GM12875 (cell line): Measurements from ENCODE around the gene FBXO21.
"Not testable (repeated sequence)": the region's sequence is repeated elsewhere in the genome, so short reads cannot be mapped to it uniquely, and the experiment has no call there.

ENCODE experiments used
- H3K4me3 ChIP-seq: one replicate; pipeline ENCODE4 v1.5.1; 2011; ENCODE audit warnings: low read depth, low read length, control low read depth
- TF ChIP-seq, protein P1 (sequence below): IDR thresholded peaks from 2 replicates; pipeline ENCODE4 v1.5.1; 2011; ENCODE audit warnings: low read depth, mild to moderate bottlenecking, control low read depth, inconsistent platforms, low read length, moderate library complexity, borderline replicate concordance; ENCODE audit not compliant: insufficient read depth

FBXO21 gene

DNA sequence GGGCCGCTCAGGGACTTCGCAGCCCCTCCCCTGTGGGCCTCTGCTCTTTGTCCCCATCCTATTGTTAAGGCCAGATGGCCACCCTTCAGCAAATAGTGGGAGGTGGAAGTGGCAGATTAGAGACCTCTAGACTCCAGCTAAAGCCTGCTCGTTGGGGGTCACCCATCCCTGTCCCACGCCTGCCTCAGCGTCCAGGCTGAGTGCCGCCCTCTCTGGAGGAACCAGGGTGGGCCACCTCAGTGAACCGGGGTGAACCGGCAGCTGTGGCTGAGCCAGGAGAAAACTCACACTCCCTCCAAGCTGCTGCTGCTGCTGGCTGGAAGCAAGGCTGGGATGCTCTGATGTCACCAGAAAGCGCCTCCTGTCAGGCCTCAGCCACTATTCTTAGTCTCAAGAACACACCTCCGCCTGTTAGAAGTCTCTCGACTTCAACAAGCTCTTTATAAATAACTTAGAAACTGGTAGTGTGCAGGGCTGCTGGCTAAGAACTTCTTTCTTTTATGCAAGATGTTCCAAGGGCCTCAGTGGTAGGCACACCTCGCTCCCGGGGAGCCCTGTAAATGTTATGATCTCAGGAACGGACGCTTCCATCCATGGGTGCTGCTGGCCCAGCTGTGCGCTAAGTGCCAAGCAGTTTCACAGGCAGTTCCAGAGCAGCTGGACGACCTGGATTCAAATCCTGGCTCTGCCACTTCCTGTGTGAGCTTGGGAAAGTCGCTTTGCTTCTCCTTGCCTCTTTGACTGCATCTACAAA, 71.3 kb downstream of the FBXO21 start:
- TF ChIP-seq, protein P1, sequence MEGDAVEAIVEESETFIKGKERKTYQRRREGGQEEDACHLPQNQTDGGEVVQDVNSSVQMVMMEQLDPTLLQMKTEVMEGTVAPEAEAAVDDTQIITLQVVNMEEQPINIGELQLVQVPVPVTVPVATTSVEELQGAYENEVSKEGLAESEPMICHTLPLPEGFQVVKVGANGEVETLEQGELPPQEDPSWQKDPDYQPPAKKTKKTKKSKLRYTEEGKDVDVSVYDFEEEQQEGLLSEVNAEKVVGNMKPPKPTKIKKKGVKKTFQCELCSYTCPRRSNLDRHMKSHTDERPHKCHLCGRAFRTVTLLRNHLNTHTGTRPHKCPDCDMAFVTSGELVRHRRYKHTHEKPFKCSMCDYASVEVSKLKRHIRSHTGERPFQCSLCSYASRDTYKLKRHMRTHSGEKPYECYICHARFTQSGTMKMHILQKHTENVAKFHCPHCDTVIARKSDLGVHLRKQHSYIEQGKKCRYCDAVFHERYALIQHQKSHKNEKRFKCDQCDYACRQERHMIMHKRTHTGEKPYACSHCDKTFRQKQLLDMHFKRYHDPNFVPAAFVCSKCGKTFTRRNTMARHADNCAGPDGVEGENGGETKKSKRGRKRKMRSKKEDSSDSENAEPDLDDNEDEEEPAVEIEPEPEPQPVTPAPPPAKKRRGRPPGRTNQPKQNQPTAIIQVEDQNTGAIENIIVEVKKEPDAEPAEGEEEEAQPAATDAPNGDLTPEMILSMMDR: no peak
- H3K4me3 ChIP-seq: no peak overlapping the region

DNA sequence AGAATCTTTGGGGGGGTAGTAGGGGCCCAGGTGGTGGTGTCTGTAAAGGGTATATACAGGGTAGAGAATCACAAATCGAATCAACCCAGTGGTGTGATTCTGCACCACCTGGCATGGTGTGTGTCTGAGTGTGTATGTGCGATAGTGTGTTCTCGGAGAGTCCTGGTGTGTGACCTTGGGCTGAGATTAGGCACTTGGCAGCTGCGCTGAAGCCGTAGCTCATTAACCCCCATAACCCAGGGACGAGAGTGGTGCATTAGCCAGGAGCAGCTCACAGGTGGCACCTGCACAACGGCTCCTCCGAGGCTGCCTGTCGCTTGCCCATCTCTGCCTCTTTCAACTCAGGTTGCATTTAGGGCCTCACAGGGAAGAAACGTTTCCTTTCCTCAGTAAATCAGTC, 75.5 kb downstream of the FBXO21 start:
- TF ChIP-seq, protein P1: no peak
- H3K4me3 ChIP-seq: no peak overlapping the region

DNA sequence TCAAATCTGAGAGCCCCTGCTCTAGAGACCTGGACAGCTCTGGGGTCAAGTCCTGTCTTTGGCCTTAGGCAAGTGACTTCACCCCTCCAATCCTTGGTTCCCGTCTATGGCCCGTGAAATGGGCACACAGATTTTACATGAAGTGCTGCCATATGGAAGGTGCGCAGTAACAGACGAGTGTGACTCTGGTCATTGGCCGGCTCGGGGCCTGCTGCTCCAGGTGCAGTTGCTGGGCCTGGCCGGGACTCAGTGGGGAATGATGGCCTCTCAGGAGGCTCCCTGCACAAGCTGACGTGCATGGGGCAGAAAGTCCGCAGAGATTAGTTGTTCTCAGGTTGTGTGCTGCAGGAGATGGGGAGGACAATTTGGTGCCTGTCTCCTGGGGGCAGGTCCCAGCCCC, 77.0 kb downstream of the FBXO21 start:
- TF ChIP-seq, protein P1: no peak
- no peak overlapping the region for H3K4me3 ChIP-seq

DNA sequence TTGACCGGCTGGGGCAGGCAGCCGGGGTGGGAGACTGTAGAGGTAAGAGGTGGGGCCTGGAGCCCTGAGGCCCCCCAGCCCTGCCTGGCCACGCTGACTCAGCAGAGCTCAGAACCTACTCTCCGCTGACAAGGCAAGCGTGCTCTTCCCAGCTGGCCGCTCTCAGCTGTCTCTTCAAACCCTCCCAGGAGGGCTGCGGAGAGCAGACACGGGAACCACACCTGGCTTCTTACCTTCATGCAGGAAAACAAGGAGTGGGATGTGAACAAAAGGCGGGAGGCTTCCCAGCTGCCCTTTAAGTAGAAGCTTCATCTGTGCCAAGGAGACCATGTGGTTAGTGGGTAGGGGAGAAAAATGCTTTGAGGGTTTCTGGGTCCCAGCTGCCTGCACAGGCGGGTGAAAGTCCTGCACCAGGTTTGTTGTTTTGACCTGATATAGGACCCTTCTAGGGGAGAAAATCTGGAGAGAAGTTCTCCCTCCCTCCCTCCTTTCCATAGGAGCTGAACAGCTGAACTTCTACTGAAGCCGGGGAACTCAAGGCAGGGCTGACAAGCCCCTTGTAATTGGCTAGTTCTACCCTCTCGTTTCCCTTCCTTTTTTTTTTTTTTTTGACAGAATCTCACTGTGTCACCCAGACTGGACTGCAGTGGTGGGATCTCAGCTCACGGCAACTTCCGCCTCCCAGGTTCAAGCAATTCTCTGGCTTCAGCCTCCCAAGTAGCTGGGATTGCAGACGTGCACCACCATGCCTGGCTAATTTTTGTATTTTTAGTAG, 78.3 kb downstream of the FBXO21 start:
- TF ChIP-seq, protein P1: no peak
- H3K4me3 ChIP-seq: no peak overlapping the region

DNA sequence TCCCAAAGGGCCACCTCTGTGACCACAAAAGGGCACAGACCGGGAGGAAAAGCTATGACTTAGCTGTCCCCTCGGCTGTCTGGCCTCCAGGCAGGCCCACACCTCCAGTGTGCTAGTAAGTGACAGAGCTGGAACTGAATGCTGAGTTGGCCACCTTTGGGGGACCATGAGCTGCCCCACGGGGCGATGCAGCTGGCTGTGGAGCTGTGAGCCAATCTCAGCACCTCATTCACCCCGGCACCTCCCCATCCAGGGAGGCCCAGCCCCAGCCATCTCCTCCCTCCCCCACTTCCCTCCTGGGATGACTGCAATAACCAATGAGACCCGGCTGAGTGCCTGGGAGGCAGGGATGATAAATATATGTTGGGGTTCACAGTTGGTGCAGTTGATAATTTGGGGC, 78.9 kb downstream of the FBXO21 start:
- no peak overlapping the region for H3K4me3 ChIP-seq
- TF ChIP-seq, protein P1: no peak

DNA sequence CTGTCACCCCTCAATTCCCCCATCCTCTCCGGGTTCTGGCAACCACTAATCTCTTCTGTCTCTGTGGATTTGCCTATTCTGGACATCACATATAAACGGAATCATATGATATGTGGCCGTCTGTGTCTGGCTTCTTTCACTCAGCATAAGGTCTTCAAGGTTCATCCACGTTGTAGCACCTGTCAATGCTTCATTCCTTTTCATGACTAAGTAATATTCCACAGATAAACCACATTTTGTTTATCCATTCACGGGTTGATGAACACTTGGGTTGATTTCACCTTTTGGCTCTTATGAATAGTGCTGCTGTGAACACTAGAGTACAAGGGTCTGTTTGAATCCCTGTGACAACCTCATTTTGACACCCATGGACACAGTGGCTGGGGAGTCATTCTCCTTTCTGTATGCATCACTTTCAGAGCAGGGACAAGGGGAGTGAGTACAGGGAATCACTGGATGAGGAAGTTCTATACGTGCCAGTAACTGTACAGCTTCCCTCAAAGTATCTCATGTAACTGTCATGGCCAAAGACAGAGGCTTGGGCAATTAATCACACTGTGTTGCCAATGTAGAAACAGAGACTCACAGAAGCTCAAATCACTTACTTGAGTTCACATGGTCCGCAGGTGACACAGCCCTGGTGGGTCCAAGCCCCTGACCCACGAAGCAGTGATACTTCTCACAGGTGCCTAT, 80.2 kb downstream of the FBXO21 start:
- TF ChIP-seq, protein P1: no peak
- H3K4me3 ChIP-seq: no peak overlapping the region

DNA sequence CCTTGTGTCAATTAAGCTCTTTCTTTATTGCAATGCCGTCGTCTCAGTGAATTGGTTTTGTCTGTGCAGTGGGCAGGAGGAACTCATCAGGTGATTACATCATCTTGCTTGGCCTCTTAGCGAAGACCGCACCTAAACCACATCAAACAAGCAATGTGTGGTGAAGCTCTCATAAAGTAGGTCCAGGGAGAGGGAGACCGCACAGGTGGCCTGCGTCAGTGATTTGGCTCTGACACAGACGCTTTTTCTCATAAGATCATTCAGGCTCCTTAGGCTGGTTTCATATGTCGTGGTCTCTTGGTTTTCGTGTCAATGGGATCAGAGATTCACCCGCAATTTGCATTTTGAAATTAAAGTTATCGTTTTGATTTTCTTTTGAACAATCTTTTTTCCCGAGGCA, 84.4 kb downstream of the FBXO21 start:
- TF ChIP-seq, protein P1: no peak
- no peak overlapping the region for H3K4me3 ChIP-seq

DNA sequence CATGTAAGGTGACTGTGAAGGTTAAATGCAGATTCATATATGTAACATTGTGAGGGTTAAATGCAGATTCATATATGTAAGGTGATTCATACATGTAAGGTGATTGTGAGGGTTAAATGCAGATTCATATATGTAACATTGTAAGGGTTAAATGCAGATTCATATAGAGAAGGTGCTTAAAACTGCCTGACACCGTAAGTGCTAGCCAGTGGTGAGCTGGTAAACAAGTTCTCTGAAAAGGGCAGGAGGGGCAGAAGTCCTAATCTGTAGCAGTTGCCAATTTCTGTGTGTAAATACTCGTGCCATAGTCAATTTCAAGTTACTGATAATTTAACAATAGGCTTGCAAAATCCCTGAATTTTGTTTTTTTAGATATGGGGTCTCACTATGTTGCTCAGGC, 86.3 kb downstream of the FBXO21 start:
- not testable (repeated sequence) for H3K4me3 ChIP-seq
